Measurements from ENCODE around the gene OPCML.

DNA sequence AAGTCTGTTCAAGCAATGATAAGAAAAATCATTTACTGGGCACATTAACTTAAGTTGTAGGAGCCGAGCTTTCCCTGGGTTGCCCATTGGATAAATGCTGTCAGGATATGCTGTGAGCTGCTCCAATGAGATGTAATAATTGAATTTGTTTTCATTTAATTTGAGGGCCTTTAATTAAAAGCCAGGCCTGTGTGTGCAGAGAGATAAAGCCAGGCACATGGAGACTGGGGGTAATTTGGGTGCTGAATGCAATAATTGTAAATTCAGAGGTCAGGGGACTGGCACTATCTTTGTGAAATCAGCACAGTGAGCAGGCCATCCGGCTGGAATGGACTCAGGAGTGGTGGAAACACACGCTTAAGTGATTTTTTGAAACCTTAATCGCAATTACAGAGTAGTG lies 125.8 kb downstream of the OPCML start:
- TF ChIP-seq, protein P1, sequence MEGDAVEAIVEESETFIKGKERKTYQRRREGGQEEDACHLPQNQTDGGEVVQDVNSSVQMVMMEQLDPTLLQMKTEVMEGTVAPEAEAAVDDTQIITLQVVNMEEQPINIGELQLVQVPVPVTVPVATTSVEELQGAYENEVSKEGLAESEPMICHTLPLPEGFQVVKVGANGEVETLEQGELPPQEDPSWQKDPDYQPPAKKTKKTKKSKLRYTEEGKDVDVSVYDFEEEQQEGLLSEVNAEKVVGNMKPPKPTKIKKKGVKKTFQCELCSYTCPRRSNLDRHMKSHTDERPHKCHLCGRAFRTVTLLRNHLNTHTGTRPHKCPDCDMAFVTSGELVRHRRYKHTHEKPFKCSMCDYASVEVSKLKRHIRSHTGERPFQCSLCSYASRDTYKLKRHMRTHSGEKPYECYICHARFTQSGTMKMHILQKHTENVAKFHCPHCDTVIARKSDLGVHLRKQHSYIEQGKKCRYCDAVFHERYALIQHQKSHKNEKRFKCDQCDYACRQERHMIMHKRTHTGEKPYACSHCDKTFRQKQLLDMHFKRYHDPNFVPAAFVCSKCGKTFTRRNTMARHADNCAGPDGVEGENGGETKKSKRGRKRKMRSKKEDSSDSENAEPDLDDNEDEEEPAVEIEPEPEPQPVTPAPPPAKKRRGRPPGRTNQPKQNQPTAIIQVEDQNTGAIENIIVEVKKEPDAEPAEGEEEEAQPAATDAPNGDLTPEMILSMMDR (IDR thresholded peaks at IDR 0.05): no peak
- no peak for TF ChIP-seq ZFX (IDR thresholded peaks at IDR 0.05; ENCODE audit: borderline replicate concordance)
